Esophagus muscularis mucosa (tissue), 4 donors: Measurements from ENCODE around the gene COX6A1. TPM values are rescaled to one million over a fixed set of nuclear protein-coding genes. Genes with fewer than 3 reads are reported as not detected.

Source experiments
- DNase-seq: peaks from one replicate; pipeline ENCODE4 v3.0.0-alpha.2; 2017; ENCODE audit errors: extremely low spot score
- H3K27ac ChIP-seq, 4 donors: fragments of 200-600 bp; sonication (generic); replicated peaks in 1 of 4; 1 replicate in 3 of 4; 2 replicates in 1 of 4; pipeline ENCODE4 v1.5.1; 2016 to 2019; ENCODE audit warnings: mild to moderate bottlenecking in 1 of 4
- H3K27me3 ChIP-seq, 4 donors: fragments of 200-600 bp; sonication (generic); one replicate each; pipeline versions ENCODE4 v1.5.1 to v1.6.0; 2016 to 2019
- H3K36me3 ChIP-seq, 4 donors: fragments of 200-600 bp; sonication (generic); one replicate each; pipeline ENCODE4 v1.5.1; 2016 to 2019
- H3K4me1 ChIP-seq, 4 donors: fragments of 200-600 bp; sonication (generic); one replicate each; pipeline ENCODE4 v1.5.1; 2016 to 2019
- H3K4me3 ChIP-seq, 4 donors: fragments of 200-600 bp; sonication (generic); 1 replicate in 2 of 4; 2 replicates in 2 of 4; pipeline ENCODE4 v1.5.1; 2016 to 2019; ENCODE audit warnings: mild to moderate bottlenecking in 4 of 4, moderate library complexity in 1 of 4
- H3K9me3 ChIP-seq, 4 donors: fragments of 200-600 bp; sonication (generic); 1 replicate in 3 of 4; 2 replicates in 1 of 4; pipeline ENCODE4 v1.5.1; 2016 to 2019
- EP300 ChIP-seq: sonication (generic); formaldehyde crosslinking; IDR thresholded peaks from one replicate; pipeline ENCODE4 v1.6.1; 2017; ENCODE audit warnings: antibody characterized with exemption
- POLR2A ChIP-seq: fragments of 450-650 bp; IDR thresholded peaks from one replicate; pipeline ENCODE4 v1.6.1; 2017; ENCODE audit warnings: antibody characterized with exemption, moderate library complexity, mild to moderate bottlenecking, low read depth
- POLR2AphosphoS5 ChIP-seq, 2 donors: sonication (generic); formaldehyde crosslinking; IDR thresholded peaks; one replicate each; pipeline ENCODE4 v1.6.1; 2017; ENCODE audit warnings: antibody characterized with exemption in 2 of 2
- WGBS: methylation state at CpG from one replicate; pipeline ENCODE4 v1.1.5; 2018; 5-methylcytosine and 5-hydroxymethylcytosine counted together
- intact Hi-C: fragments of 100-400 bp; cut with DNase I; formaldehyde crosslinking; loops from one replicate; pipeline ENCODE4 v1.15.1; 2023
- total RNA-seq, 4 donors: library from RNA; depleted of rRNA; stranded (reverse); fragments of >200 nt; gene quantifications; one replicate each; pipeline versions ENCODE4 v1.1.0 to v1.2.1, GENCODE V29; 2016
- TF ChIP-seq, protein P1 (sequence below), 3 experiments: fragments of 200-600 bp in 2 of 3; fragments of 450-650 bp in 1 of 3; sonication (generic) in 2 of 3; IDR thresholded peaks; one replicate each; pipeline ENCODE4 v1.5.1; 2017 to 2019; ENCODE audit warnings: antibody characterized with exemption in 3 of 3, mild to moderate bottlenecking in 2 of 3, moderate library complexity in 1 of 3

COX6A1 gene
- total RNA-seq, 4 donors from 2014 or later = 499 to 689 (median 548) TPM

DNA sequence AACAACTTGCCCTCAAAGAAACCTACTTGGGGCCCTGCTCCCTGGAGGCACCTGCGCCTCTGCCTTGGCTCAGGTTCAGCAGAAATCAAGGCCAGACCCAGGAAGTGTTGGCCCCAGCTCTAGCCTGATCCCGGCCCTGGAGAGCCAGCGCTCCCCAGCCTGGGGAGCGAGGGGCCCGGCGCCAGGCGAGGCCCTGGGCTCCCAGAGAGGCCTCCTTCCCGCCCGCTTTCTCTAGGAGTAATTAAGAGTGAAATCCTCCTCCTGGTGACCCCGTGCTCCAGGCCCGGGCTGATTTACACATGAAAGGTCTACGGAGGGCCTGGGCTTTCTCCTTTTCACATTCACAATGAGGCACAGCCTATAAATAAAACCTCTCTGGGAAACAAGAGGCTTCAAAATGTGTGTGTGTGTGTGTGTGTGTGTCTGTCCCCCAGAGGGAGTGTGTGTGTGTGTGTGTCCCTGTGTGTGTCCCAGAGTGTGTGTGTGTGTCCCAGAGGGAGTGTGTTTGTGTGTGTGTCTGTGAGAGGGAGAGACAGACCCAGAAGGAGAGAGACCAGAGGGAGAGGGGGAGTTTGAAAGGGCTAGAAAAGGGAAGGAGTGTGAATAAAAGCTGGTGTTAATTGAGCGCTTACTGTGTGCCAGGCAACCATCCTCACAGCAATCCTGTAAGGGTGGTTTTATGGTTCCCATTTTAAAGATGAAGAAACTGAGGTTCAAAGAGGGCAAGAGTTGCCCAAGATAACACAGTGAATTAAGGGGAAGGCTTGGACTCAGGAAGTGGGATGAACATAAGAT, 23.8 kb upstream of the COX6A1 start:
- no peak for DNase-seq
- Histone ChIP-seq H3K36me3 (no peaks in the 10 kb centered on the region), H3K4me1 (no peaks in the 10 kb centered on the region), H3K27me3 (peaks cover 0 to 13% (median 0%) of the 10 kb centered on the region in 4 donors), H3K27ac (no peak overlapping the region), H3K9me3 (no peaks in the 10 kb centered on the region), H3K4me3 (no peak overlapping the region)
- intact Hi-C loops = no loop called here
- TF ChIP-seq, protein P1, sequence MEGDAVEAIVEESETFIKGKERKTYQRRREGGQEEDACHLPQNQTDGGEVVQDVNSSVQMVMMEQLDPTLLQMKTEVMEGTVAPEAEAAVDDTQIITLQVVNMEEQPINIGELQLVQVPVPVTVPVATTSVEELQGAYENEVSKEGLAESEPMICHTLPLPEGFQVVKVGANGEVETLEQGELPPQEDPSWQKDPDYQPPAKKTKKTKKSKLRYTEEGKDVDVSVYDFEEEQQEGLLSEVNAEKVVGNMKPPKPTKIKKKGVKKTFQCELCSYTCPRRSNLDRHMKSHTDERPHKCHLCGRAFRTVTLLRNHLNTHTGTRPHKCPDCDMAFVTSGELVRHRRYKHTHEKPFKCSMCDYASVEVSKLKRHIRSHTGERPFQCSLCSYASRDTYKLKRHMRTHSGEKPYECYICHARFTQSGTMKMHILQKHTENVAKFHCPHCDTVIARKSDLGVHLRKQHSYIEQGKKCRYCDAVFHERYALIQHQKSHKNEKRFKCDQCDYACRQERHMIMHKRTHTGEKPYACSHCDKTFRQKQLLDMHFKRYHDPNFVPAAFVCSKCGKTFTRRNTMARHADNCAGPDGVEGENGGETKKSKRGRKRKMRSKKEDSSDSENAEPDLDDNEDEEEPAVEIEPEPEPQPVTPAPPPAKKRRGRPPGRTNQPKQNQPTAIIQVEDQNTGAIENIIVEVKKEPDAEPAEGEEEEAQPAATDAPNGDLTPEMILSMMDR (IDR thresholded peaks at IDR 0.05) = no peak
- TF ChIP-seq EP300 (no peak), POLR2AphosphoS5 (IDR thresholded peaks at IDR 0.05) (no peak), POLR2A (no peak)
- WGBS = 71% methylated on average over 7 of the region's 13 CpGs

DNA sequence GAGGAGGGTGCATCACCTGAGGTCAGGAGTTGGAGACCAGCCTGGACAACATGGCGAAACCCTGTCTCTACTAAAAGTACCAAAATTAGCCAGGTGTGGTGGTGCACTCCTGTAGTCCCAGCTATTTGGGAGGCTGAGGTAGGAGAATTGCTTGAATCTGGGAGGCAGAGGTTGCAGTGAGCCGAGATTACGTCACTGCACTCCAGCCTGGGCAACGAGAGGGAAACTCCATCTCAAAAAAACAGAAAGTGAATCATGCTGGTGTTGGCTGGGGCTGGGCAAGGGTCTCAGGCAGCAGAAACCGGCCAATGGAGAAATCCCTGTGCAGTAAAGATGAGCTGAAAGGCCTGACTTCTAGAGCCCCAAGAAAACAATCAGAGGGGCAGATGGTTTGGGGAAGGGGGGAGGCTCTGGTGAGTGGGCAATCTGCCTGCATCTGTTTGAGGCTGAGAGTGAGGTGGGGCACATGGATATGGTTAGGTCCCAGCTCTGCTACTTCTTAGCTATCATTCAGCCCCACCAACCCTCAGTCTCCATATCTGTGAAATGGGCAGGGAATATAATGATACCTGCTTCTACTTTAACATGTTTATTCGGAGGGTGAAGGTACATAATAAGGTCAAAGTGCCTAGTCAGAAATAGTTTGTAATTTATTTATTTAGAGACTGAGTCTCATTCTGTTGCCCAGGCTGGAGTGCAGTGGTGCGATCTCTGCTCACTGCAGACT, 21.3 kb upstream of the COX6A1 start:
- no peak overlapping the region for H3K4me3 ChIP-seq
- no peak overlapping the region for H3K27ac ChIP-seq
- WGBS = 81% methylated on average over 7 of the region's 7 CpGs
- no peaks in the 10 kb centered on the region for H3K36me3 ChIP-seq
- no peak for DNase-seq
- TF ChIP-seq POLR2AphosphoS5 (IDR thresholded peaks at IDR 0.05) = no peak
- TF ChIP-seq, protein P1 (IDR thresholded peaks at IDR 0.05) = no peak
- no peak for TF ChIP-seq POLR2A
- no peak for TF ChIP-seq EP300
- peaks cover 0 to 17% (median 0%) of the 10 kb centered on the region in 4 donors for H3K27me3 ChIP-seq
- no peaks in the 10 kb centered on the region for H3K9me3 ChIP-seq
- H3K4me1 ChIP-seq = no peaks in the 10 kb centered on the region
- intact Hi-C loops = no loop called here

DNA sequence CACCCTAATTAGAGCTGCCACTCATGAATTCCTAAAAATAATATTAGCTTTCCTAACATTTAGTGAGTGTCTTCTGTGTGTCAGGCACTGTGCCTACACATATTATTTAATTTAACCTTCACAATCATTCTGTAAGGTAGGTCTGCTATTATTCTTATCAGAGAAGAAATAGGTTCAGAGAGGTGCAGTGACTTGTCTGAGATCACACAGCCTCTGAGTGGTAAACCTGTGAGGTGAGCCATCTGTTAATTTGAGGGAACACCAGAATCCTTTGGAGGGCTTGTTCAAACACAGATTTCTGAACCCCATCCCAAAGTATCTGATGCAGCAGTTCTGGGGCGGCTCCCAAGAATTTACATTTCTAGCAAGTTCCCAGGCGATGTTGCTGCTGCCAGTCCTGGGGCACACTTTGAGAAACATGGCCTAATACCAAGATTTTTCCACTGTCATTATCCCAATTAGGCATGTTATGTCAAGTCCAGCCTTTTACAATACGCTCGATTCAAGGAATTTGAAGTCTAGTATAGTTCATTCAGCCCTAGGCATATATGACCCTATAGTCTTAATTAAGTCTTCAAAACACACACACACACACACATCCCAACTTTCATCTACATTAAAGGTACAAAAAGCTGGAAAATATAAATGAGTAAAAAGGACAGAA, 19.9 kb upstream of the COX6A1 start:
- H3K4me3 ChIP-seq = no peak overlapping the region
- peaks cover 0 to 17% (median 0%) of the 10 kb centered on the region in 4 donors for H3K27me3 ChIP-seq
- no peaks in the 10 kb centered on the region for H3K36me3 ChIP-seq
- no peak overlapping the region for H3K27ac ChIP-seq
- TF ChIP-seq POLR2AphosphoS5 (IDR thresholded peaks at IDR 0.05) (no peak), POLR2A (no peak), EP300 (no peak)
- TF ChIP-seq, protein P1 (IDR thresholded peaks at IDR 0.05) = no peak
- H3K9me3 ChIP-seq = no peaks in the 10 kb centered on the region
- no peaks in the 10 kb centered on the region for H3K4me1 ChIP-seq
- no peak for DNase-seq
- 80% methylated on average over 4 of the region's 4 CpGs for WGBS
- intact Hi-C loops = no loop called here

DNA sequence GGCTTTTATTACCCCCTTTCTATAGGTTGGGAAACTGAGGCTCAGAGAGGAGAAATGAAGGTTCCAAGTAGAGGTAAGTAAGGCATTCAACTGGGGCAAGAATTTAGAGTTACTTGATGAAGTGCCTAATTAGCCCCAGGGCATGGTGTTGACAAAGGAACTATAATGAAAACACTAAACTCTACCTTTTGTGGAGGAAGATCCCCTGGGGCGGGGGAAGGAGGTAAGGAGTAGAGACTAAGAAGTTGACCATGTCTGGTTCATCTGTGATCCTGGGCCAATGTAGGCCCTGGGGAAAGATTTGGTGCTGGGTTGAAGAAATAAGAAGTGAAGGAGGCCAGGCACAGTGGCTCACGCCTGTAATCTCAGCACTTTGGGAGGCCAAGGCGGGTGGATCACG, 16.2 kb upstream of the COX6A1 start:
- Histone ChIP-seq H3K4me3 (no peak overlapping the region), H3K27me3 (peaks cover 0 to 9% (median 0%) of the 10 kb centered on the region in 4 donors), H3K4me1 (no peaks in the 10 kb centered on the region), H3K27ac (no peak overlapping the region), H3K36me3 (no peaks in the 10 kb centered on the region), H3K9me3 (no peaks in the 10 kb centered on the region)
- intact Hi-C loops = no loop called here
- 88% methylated on average over 4 of the region's 4 CpGs for WGBS
- no peak for DNase-seq
- TF ChIP-seq POLR2AphosphoS5 (IDR thresholded peaks at IDR 0.05) (no peak), POLR2A (no peak), EP300 (no peak)
- TF ChIP-seq, protein P1 (IDR thresholded peaks at IDR 0.05) = no peak
